Loucy (cell line): Measurements from ENCODE around the gene MYCBP.

Experiments
- H2AFZ ChIP-seq: fragments of 200-600 bp; sonication (generic); 2 replicates; pipeline ENCODE4 v1.6.0; 2016; ENCODE audit warnings: antibody characterized with exemption, mild to moderate bottlenecking, low read length, moderate library complexity
- H3F3A ChIP-seq: fragments of 200-600 bp; 2 replicates; pipeline ENCODE4 v1.6.0; 2016; ENCODE audit warnings: antibody characterized with exemption, low read depth, mild to moderate bottlenecking
- H3K27me3 ChIP-seq: fragments of 200-600 bp; sonication (generic); 2 replicates; pipeline ENCODE4 v1.6.1; 2014; ENCODE audit warnings: low read length, mild to moderate bottlenecking; ENCODE audit not compliant: insufficient read depth, poor library complexity, severe bottlenecking
- H3K36me3 ChIP-seq: fragments of 200-600 bp; sonication (generic); 2 replicates; pipeline ENCODE4 v1.6.1; 2016; ENCODE audit warnings: low read length; ENCODE audit not compliant: insufficient read depth
- H3K4me1 ChIP-seq: fragments of 200-600 bp; sonication (generic); 2 replicates; pipeline ENCODE4 v1.5.1; 2014; ENCODE audit warnings: low read length, mild to moderate bottlenecking; ENCODE audit not compliant: insufficient read depth, poor library complexity, severe bottlenecking
- H3K4me2 ChIP-seq: fragments of 200-600 bp; sonication (generic); 2 replicates; pipeline ENCODE4 v1.6.0; 2014; ENCODE audit warnings: antibody characterized with exemption, low read length, low read depth, mild to moderate bottlenecking; ENCODE audit not compliant: poor library complexity, severe bottlenecking
- H3K4me3 ChIP-seq: fragments of 200-600 bp; sonication (generic); 2 replicates; pipeline ENCODE4 v1.5.1; 2014; ENCODE audit warnings: low read length, mild to moderate bottlenecking, mixed read lengths; ENCODE audit not compliant: poor library complexity, severe bottlenecking
- H3K79me2 ChIP-seq: fragments of 200-600 bp; sonication (generic); 2 replicates; pipeline ENCODE4 v1.6.1; 2014; ENCODE audit warnings: low read length; ENCODE audit not compliant: insufficient read depth
- H3K9ac ChIP-seq: fragments of 200-600 bp; sonication (generic); 2 replicates; pipeline ENCODE4 v1.6.0; 2014; ENCODE audit warnings: mild to moderate bottlenecking, low read depth, low read length, moderate library complexity; ENCODE audit not compliant: poor library complexity, severe bottlenecking
- H3K9me2 ChIP-seq: fragments of 200-600 bp; sonication (generic); replicated peaks from 2 replicates; pipeline ENCODE4 v1.6.1; 2016; ENCODE audit warnings: low read depth, low read length, mixed read lengths
- H3K9me3 ChIP-seq: fragments of 200-600 bp; sonication (generic); 2 replicates; pipeline ENCODE4 v1.6.1; 2014; ENCODE audit warnings: mild to moderate bottlenecking, antibody characterized with exemption, low read length, low read depth; ENCODE audit not compliant: insufficient read depth
- H4K20me1 ChIP-seq: fragments of 200-600 bp; sonication (generic); 2 replicates; pipeline ENCODE4 v1.6.0; 2014; ENCODE audit warnings: antibody characterized with exemption, low read length, mild to moderate bottlenecking; ENCODE audit not compliant: insufficient read depth, poor library complexity, severe bottlenecking
- CTCF ChIP-seq: fragments of 200-600 bp; sonication (generic); conservative IDR thresholded peaks from 2 replicates; pipeline ENCODE4 v1.5.1; 2014; ENCODE audit warnings: mild to moderate bottlenecking, antibody characterized with exemption, low read length
- EZH2phosphoT487 ChIP-seq: fragments of 200-600 bp; IDR thresholded peaks from 2 replicates; pipeline ENCODE4 v1.6.1; 2018; ENCODE audit warnings: antibody characterized with exemption, mild to moderate bottlenecking, moderate library complexity, borderline replicate concordance

MYCBP gene

GRCh38 chr1:38820860-38821259, 52.3 kb downstream of the MYCBP start:
- H3K79me2 ChIP-seq, result no peaks in the 10 kb centered on the region
- H4K20me1 ChIP-seq, result no peaks in the 10 kb centered on the region
- no peak overlapping the region for H3K9ac ChIP-seq
- no peaks in the 10 kb centered on the region for H3K9me3 ChIP-seq
- no peak overlapping the region for H3K4me2 ChIP-seq
- TF ChIP-seq CTCF, result no peak
- TF ChIP-seq EZH2phosphoT487, result no peak
- no peaks in the 10 kb centered on the region for H3K27me3 ChIP-seq
- no peak overlapping the region for H3K4me3 ChIP-seq
- H3K36me3 ChIP-seq, result no peaks in the 10 kb centered on the region
- H3F3A ChIP-seq, result no peaks in the 10 kb centered on the region
- no peaks in the 10 kb centered on the region for H3K4me1 ChIP-seq
- H3K9me2 ChIP-seq, result no peaks in the 10 kb centered on the region
- H2AFZ ChIP-seq, result no peak overlapping the region

GRCh38 chr1:38819516-38819915, 53.6 kb downstream of the MYCBP start:
- Histone ChIP-seq H3K9me2 (no peaks in the 10 kb centered on the region), H2AFZ (no peak overlapping the region), H3K4me2 (no peak overlapping the region), H4K20me1 (no peaks in the 10 kb centered on the region), H3K4me1 (no peaks in the 10 kb centered on the region), H3K36me3 (no peaks in the 10 kb centered on the region), H3K9ac (no peak overlapping the region), H3F3A (no peaks in the 10 kb centered on the region), H3K79me2 (no peaks in the 10 kb centered on the region), H3K27me3 (no peaks in the 10 kb centered on the region), H3K9me3 (no peaks in the 10 kb centered on the region), H3K4me3 (no peak overlapping the region)
- TF ChIP-seq CTCF (no peak), EZH2phosphoT487 (no peak)

- H4K20me1 ChIP-seq, result no peaks in the 10 kb centered on the region
- no peaks in the 10 kb centered on the region for H3F3A ChIP-seq
- H3K79me2 ChIP-seq, result no peaks in the 10 kb centered on the region
- H3K9me3 ChIP-seq, result no peaks in the 10 kb centered on the region
- no peak overlapping the region for H3K9ac ChIP-seq
- H3K4me3 ChIP-seq, result no peak overlapping the region
- TF ChIP-seq CTCF (no peak), EZH2phosphoT487 (no peak)
- H3K27me3 ChIP-seq, result no peaks in the 10 kb centered on the region
- H2AFZ ChIP-seq, result no peak overlapping the region
- H3K4me1 ChIP-seq, result no peaks in the 10 kb centered on the region
- no peaks in the 10 kb centered on the region for H3K36me3 ChIP-seq
- H3K4me2 ChIP-seq, result no peak overlapping the region
- H3K9me2 ChIP-seq, result no peaks in the 10 kb centered on the region
Measured at GRCh38 chr1:38819040-38819439, 54.1 kb downstream of the MYCBP start.
